ENCODE results near the gene RNASE4. TPM values are rescaled to one million over a fixed set of nuclear protein-coding genes. Genes with fewer than 3 reads are reported as not detected.

Gene RNASE4
- total RNA-seq, result 4.1 and 6.8 TPM in 2 replicates

GRCh38 chr14:20683891-20684661, at the start of gene RNASE4:
RNASE4 (plus strand) TSS chr14:20684560; CDS start chr14:20699372, 14,812 bp downstream.

GRCh38 chr14:20641591-20641990, 42.8 kb upstream of the RNASE4 start, which contains the start of gene OR6S1:
OR6S1 (minus strand) TSS chr14:20641691; CDS start chr14:20641691, 0 bp downstream.

GRCh38 chr14:20688167-20688839, 3.9 kb downstream of the RNASE4 start, which contains the start of gene ANG:
ANG (plus strand) TSS chr14:20688764; CDS start chr14:20693565, 4,801 bp downstream.

DNA sequence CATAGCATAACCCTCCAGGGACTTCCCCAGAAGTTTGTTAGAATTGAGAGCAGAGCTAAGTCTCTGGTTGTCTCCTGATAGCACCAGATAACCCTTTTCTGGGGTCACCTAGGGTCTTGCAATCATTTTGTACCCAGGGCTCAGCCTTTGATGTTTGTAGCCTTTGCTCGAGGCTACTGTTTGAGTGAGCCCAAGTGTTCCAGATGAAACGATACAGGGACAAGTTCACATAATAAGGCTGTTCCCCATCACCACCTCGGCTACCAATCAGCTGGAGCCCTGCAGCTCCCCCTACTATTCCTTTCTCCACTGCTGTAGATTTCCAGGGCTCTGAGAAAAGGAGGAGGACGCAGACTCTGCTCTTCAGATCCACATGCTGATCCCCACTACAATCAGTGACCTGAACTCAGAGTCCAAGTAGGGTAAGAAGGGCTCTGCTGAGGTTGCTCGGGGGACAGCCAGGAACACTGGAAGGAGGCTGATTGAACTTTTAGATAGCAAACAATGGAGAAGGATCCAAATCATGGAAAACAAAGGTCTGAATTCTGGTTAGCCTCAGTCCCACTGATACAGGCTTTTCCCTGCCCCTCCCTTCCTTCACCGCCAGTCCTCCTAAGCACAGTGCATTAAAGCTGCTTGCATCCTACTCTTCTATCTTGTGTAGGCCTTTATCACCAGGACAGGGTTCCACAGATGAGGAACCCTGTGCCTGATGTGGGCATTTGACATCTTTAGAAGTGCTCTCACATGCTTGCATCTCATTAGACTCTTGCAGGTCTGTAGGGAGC, 61.4 kb downstream of the RNASE4 start, which contains the start of gene EDDM3A:
Gene EDDM3A, plus strand, starts transcription at position 317 of the 788 bp plus-strand sequence. CDS start 1,694 bp downstream, outside the sequence.

Other genes with a start within 250 kb of the RNASE4 start
- gene KLHL33, start 248.4 kb upstream of the RNASE4 start, total RNA-seq, result not detected in 2 replicates
- gene OSGEP, start 229.7 kb upstream of the RNASE4 start, total RNA-seq, result 44.8 and 46.2 TPM in 2 replicates
- gene APEX1, start 229.3 kb upstream of the RNASE4 start, total RNA-seq, result 104 and 113 TPM in 2 replicates
- gene PIP4P1, start 223.1 kb upstream of the RNASE4 start, total RNA-seq, result 18.8 and 21.9 TPM in 2 replicates
- 248 and 374 TPM in 2 replicates for gene PNP, start 215.2 kb upstream of the RNASE4 start, total RNA-seq
- gene RNASE10, start 179.0 kb upstream of the RNASE4 start, total RNA-seq, result 0.32 TPM in 1 of 2 replicates, not detected in the other
- gene RNASE9, start 123.5 kb upstream of the RNASE4 start, total RNA-seq, result not detected in 2 replicates
- not detected in 2 replicates for gene RNASE11, start 96.6 kb upstream of the RNASE4 start, total RNA-seq
- gene RNASE12, start 93.2 kb upstream of the RNASE4 start, total RNA-seq, result not detected in 2 replicates
- gene OR6S1, start 42.9 kb upstream of the RNASE4 start, total RNA-seq, result not detected in 2 replicates
- 3.6 and 5.5 TPM in 2 replicates for gene ANG, start 4.2 kb downstream of the RNASE4 start, total RNA-seq
- not detected in 2 replicates for gene EDDM3A, start 61.3 kb downstream of the RNASE4 start, total RNA-seq
- gene EDDM3B, start 83.8 kb downstream of the RNASE4 start, total RNA-seq, result not detected in 2 replicates
- under 0.01 and 0.61 TPM in 2 replicates for gene RNASE6, start 96.7 kb downstream of the RNASE4 start, total RNA-seq
- gene RNASE1, start 118.3 kb downstream of the RNASE4 start, total RNA-seq, result 33.5 and 51.7 TPM in 2 replicates
- not detected in 2 replicates for gene RNASE3, start 206.8 kb downstream of the RNASE4 start, total RNA-seq